G401 (cell line): ENCODE results near the gene ADGRA3. TPM values are rescaled to one million over a fixed set of nuclear protein-coding genes. Genes with fewer than 3 reads are reported as not detected.
"Not testable (repeated sequence)": the region's sequence is repeated elsewhere in the genome, so short reads cannot be mapped to it uniquely, and the experiment has no call there.

Experiments
- DNase-seq: peaks from one replicate; pipeline ENCODE4 v3.0.0-alpha.2; 2015; ENCODE audit warnings: low spot score
- in situ Hi-C: cut with HindIII; loops from 2 replicates; pipeline ENCODE4 v1.10.0; 2016; ENCODE audit warnings: low sequenced_read_pairs, mixed read lengths
- total RNA-seq: library from RNA; depleted of rRNA; stranded (reverse); fragments of >200 nt; shearing (Covaris generic); gene quantifications from 2 replicates; pipeline ENCODE4 v1.2.3, GENCODE V29; 2014

ADGRA3 gene
- total RNA-seq, 1 experiment from 2014 or later: 43.1 TPM

GRCh38 chr4:22410645-22411247 lies 105.1 kb downstream of the ADGRA3 start:
- in situ Hi-C loops: no loop called here
- peak; percentile 14 for DNase-seq

GRCh38 chr4:22408474-22408873 lies 107.4 kb downstream of the ADGRA3 start:
- in situ Hi-C loops: no loop called here
- no peak for DNase-seq

- DNase-seq: no peak
- in situ Hi-C loops: no loop called here
These were observed 108.5 kb downstream of the ADGRA3 start for GRCh38 chr4:22407361-22407760.

- DNase-seq: no peak
- in situ Hi-C loops: no loop called here
These were observed 117.2 kb downstream of the ADGRA3 start for GRCh38 chr4:22398671-22399070.

- no peak for DNase-seq
- in situ Hi-C loops: no loop called here
These were observed 124.3 kb downstream of the ADGRA3 start for GRCh38 chr4:22391551-22391950.

- peak; percentile 82 for DNase-seq
- in situ Hi-C loops: no loop called here
These were observed 126.5 kb downstream of the ADGRA3 start for GRCh38 chr4:22389240-22389870.

- in situ Hi-C loops: no loop called here
- DNase-seq: no peak
These were observed 130.3 kb downstream of the ADGRA3 start for GRCh38 chr4:22385611-22386011.

- no peak for DNase-seq
- in situ Hi-C loops: no loop called here
These were observed 131.7 kb downstream of the ADGRA3 start for GRCh38 chr4:22384154-22384553.

- DNase-seq: peak; percentile 21
- in situ Hi-C loops: not testable (repeated sequence)
These were observed 133.7 kb downstream of the ADGRA3 start for GRCh38 chr4:22382216-22382615.

GRCh38 chr4:22372986-22373385 lies 142.9 kb downstream of the ADGRA3 start:
- in situ Hi-C loops: loop anchor here (5.0 kb wide), 1 partner anchor 41 kb away; no protein-coding TSS in a partner anchor
- no peak for DNase-seq

- peak; percentile 76 for DNase-seq
- in situ Hi-C loops: loop anchor here (5.0 kb wide), 1 partner anchor 38 kb away; no protein-coding TSS in a partner anchor
These were observed 145.8 kb downstream of the ADGRA3 start for GRCh38 chr4:22369901-22370562.

- in situ Hi-C loops: no loop called here
- DNase-seq: no peak
These were observed 152.1 kb downstream of the ADGRA3 start for GRCh38 chr4:22363787-22364186.

- no peak for DNase-seq
- in situ Hi-C loops: no loop called here
These were observed 152.8 kb downstream of the ADGRA3 start for GRCh38 chr4:22363036-22363435.

- DNase-seq: peak; percentile 33
- in situ Hi-C loops: no loop called here
These were observed 158.8 kb downstream of the ADGRA3 start for GRCh38 chr4:22356987-22357596.

GRCh38 chr4:22348410-22348809 lies 167.5 kb downstream of the ADGRA3 start:
- no peak for DNase-seq
- in situ Hi-C loops: no loop called here

- DNase-seq: no peak
- in situ Hi-C loops: no loop called here
These were observed 170.2 kb downstream of the ADGRA3 start for GRCh38 chr4:22345678-22346077.

- in situ Hi-C loops: no loop called here
- DNase-seq: no peak
These were observed 170.8 kb downstream of the ADGRA3 start for GRCh38 chr4:22345055-22345454.

- no peak for DNase-seq
- in situ Hi-C loops: no loop called here
These were observed 172.3 kb downstream of the ADGRA3 start for GRCh38 chr4:22343606-22344005.

- peak; percentile 2 for DNase-seq
- in situ Hi-C loops: no loop called here
These were observed 176.4 kb downstream of the ADGRA3 start for GRCh38 chr4:22339491-22339890.

- in situ Hi-C loops: no loop called here
These were observed 177.1 kb downstream of the ADGRA3 start for GRCh38 chr4:22338796-22339195.

More at GRCh38 chr4:22338796-22339195, 177.1 kb downstream of the ADGRA3 start:
- DNase-seq: peak; percentile 51
